ENCODE measurements around the gene FOXJ1.

- TF ChIP-seq GATA3 (IDR thresholded peaks at IDR 0.05; ENCODE audit: low read depth, low read length) (no peak), GATA2 (IDR thresholded peaks at IDR 0.05; ENCODE audit: low read depth, low read length) (no peak)
These were observed 4.1 kb downstream of the FOXJ1 start for GRCh38 chr17:76137001-76137350.

All from SH-SY5Y (cell line).